ENCODE measurements around the gene MRGPRX2. TPM values are rescaled to one million over a fixed set of nuclear protein-coding genes. Genes with fewer than 3 reads are reported as not detected.

The MRGPRX2 gene
- polyA plus RNA-seq, 2 of the 4 experiments (the other 2 are of a cell fraction) = not detected

DNA sequence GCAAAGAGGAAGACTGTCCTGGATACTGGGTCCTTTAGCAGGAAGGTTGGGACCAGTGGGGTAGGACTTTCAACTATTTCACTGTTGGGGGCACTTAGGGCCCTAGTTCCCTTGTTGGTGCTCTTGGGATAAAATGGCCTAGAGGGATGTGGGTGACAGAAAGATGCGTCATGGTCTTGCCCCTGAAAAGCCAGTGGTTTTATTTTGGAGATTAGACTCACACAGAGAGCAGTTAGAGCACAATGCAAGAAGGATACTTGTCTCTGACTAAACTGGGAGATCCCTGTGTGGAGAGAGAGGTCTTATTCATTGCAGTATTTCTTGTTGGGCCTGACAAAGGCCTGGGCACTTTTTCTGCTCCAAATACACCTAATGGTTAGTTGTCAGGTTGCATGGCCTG, 22.6 kb upstream of the MRGPRX2 start:
- ATAC-seq (no peak), DNase-seq (ENCODE audit: low read depth in 1 of 2, low spot score in 1 of 2) (no peak), FAIRE-seq (no peak)
- 13% methylated on average over 1 of the region's 1 CpG for WGBS (ENCODE audit: missing lambda C conversion rate)
- POLR2A ChIA-PET = no interaction called here
- TF ChIP-seq ESRRA (IDR thresholded peaks at IDR 0.05; ENCODE audit: borderline replicate concordance, low read length) = no peak
- no peak for TF ChIP-seq RAD21 (conservative IDR thresholded peaks at IDR 0.05 in 1 of 2, IDR thresholded peaks at IDR 0.05 in 1 of 2)
- TF ChIP-seq GATA3 (IDR thresholded peaks at IDR 0.05; ENCODE audit: borderline replicate concordance) = no peak
- TF ChIP-seq, protein P1, sequence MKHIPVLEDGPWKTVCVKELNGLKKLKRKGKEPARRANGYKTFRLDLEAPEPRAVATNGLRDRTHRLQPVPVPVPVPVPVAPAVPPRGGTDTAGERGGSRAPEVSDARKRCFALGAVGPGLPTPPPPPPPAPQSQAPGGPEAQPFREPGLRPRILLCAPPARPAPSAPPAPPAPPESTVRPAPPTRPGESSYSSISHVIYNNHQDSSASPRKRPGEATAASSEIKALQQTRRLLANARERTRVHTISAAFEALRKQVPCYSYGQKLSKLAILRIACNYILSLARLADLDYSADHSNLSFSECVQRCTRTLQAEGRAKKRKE (CRISPR knock-in tag; IDR thresholded peaks at IDR 0.05; ENCODE audit: low read depth) = no peak
- TF ChIP-seq SMC3 (IDR thresholded peaks at IDR 0.05) = no peak
- TF ChIP-seq EP300 (IDR thresholded peaks at IDR 0.05) = no peak
- no peak for TF ChIP-seq CBX8 (IDR thresholded peaks at IDR 0.05)
- TF ChIP-seq NFE2L2 (conservative IDR thresholded peaks at IDR 0.05; ENCODE audit: low read length) = no peak
- no peak for TF ChIP-seq MYC (IDR thresholded peaks at IDR 0.05; ENCODE audit: borderline replicate concordance, low read length)
- no peak overlapping the region for H3K4me2 ChIP-seq
- no peak overlapping the region for H3K27ac ChIP-seq
- CTCF ChIA-PET = interaction anchor here (1.7 kb wide), 1 partner anchor 12 kb away, joined by 11 read pairs; no protein-coding TSS in a partner anchor
- H3K4me1 ChIP-seq = no peaks in the 10 kb centered on the region
- no peak overlapping the region for H3K4me3 ChIP-seq
- no peaks in the 10 kb centered on the region for H3K9me3 ChIP-seq

DNA sequence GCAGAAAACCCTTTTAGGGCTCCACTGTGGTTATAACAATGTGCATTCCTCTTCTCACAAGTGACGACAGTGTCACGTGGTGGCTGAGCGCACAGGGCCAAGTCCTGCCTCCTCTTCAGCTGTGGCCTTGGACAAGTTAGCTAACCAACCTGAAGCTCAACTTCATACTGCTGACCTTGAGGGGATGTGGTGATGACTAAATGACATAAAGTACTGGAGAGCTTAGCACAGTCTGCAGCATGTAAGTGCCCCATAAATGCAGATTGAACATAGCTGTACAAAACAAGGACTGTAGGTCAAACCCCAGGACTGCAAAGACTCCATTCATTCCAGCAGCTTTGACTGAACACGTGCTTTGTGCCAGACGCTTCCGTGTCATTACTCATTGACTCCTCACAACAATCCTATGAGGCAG, 20.1 kb upstream of the MRGPRX2 start:
- Histone ChIP-seq H3K27ac (no peak overlapping the region), H3K9me3 (no peaks in the 10 kb centered on the region), H3K4me2 (no peak overlapping the region), H3K4me1 (no peaks in the 10 kb centered on the region), H3K4me3 (no peak overlapping the region)
- ATAC-seq (no peak), FAIRE-seq (no peak), DNase-seq (ENCODE audit: low read depth in 1 of 2, low spot score in 1 of 2) (no peak)
- ChIA-PET POLR2A (no interaction called here), CTCF (interaction anchor here (1.0 to 2.9 kb wide), 5 partner anchors 9 to 662 kb away, joined by 3 to 18 read pairs (median 5); no protein-coding TSS in a partner anchor)
- TF ChIP-seq, protein P2, sequence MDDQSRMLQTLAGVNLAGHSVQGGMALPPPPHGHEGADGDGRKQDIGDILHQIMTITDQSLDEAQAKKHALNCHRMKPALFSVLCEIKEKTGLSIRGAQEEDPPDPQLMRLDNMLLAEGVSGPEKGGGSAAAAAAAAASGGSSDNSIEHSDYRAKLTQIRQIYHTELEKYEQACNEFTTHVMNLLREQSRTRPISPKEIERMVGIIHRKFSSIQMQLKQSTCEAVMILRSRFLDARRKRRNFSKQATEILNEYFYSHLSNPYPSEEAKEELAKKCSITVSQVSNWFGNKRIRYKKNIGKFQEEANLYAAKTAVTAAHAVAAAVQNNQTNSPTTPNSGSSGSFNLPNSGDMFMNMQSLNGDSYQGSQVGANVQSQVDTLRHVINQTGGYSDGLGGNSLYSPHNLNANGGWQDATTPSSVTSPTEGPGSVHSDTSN (IDR thresholded peaks at IDR 0.05) = no peak
- TF ChIP-seq E2F6 (IDR thresholded peaks at IDR 0.05; ENCODE audit: borderline replicate concordance, low read depth) (no peak), MYC (IDR thresholded peaks at IDR 0.05; ENCODE audit: borderline replicate concordance, low read length) (no peak), RCOR1 (IDR thresholded peaks at IDR 0.05; ENCODE audit: low read depth, low read length) (no peak), CBX2 (IDR thresholded peaks at IDR 0.05; ENCODE audit: borderline replicate concordance, low read depth) (no peak), JUNB (IDR thresholded peaks at IDR 0.05) (no peak), HEYL (CRISPR knock-in tag; IDR thresholded peaks at IDR 0.05) (no peak), CHD4 (IDR thresholded peaks at IDR 0.05; ENCODE audit: borderline replicate concordance) (no peak), HOXA7 (CRISPR knock-in tag; IDR thresholded peaks at IDR 0.05) (no peak), SREBF2 (IDR thresholded peaks at IDR 0.05) (no peak), POLR2A (IDR thresholded peaks at IDR 0.05; ENCODE audit: low read length) (no peak), CHD2 (IDR thresholded peaks at IDR 0.05; ENCODE audit: low read length, partially characterized antibody) (no peak), HOXB13 (CRISPR knock-in tag; IDR thresholded peaks at IDR 0.05; ENCODE audit: low read depth) (no peak), ZNF302 (CRISPR knock-in tag; IDR thresholded peaks at IDR 0.05) (no peak), NFE2L2 (conservative IDR thresholded peaks at IDR 0.05; ENCODE audit: low read length) (no peak)
- TF ChIP-seq, protein P1 (CRISPR knock-in tag; IDR thresholded peaks at IDR 0.05; ENCODE audit: low read depth) = no peak
- TF ChIP-seq, protein P3, sequence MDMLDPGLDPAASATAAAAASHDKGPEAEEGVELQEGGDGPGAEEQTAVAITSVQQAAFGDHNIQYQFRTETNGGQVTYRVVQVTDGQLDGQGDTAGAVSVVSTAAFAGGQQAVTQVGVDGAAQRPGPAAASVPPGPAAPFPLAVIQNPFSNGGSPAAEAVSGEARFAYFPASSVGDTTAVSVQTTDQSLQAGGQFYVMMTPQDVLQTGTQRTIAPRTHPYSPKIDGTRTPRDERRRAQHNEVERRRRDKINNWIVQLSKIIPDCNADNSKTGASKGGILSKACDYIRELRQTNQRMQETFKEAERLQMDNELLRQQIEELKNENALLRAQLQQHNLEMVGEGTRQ (IDR thresholded peaks at IDR 0.05) = no peak
- 47% methylated on average over 6 of the region's 6 CpGs for WGBS (ENCODE audit: missing lambda C conversion rate)

Measured in A549 (cell line).